Measurements from ENCODE around the gene CLDN1.

The CLDN1 gene

DNA sequence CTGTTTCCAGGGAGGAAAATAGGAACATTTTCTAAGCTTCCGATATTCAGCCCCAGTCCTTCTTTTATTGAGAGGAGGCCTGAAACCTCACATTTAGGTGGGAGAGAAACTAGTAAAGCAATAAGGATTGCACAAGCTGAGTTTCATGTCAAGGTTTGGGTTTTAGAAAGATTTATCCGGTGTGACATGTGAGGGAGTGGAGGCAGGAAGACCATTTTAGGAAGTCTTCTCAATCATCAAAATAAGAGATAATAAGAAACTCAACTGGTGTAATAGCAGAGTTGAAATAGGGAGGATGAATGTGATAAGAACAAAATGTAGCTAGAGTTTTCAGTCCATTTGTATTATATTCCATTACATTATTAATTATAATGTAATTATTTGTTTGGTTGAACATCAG is 38.0 kb upstream of the CLDN1 start:
- no CpG with 5 or more reads among the region's 2 CpGs for WGBS (ENCODE audit: extremely low coverage, insufficient coverage, insufficient read length)
- H2BK12ac ChIP-seq (ENCODE audit: low read length) = no peak overlapping the region
- no peak overlapping the region for H3K9ac ChIP-seq (ENCODE audit: low read length)
- no peaks in the 10 kb centered on the region for H3K4me1 ChIP-seq (ENCODE audit: control insufficient read depth in 1 of 2, insufficient read depth in 2 of 2, low read length in 2 of 2)
- no peaks in the 10 kb centered on the region for H3K36me3 ChIP-seq (ENCODE audit: control insufficient read depth in 1 of 2, insufficient read depth in 2 of 2, low read length in 2 of 2)
- no peak overlapping the region for H3K23ac ChIP-seq (ENCODE audit: low read length)
- no peak overlapping the region for H4K8ac ChIP-seq (ENCODE audit: low read depth, low read length)
- H3K79me1 ChIP-seq (ENCODE audit: low read length) = no peaks in the 10 kb centered on the region
- H2BK120ac ChIP-seq (ENCODE audit: insufficient read depth, low read length, poor library complexity) = no peak overlapping the region
- no peaks in the 10 kb centered on the region for H3K79me2 ChIP-seq (ENCODE audit: control insufficient read depth, insufficient read depth, low read length, poor library complexity)
- no peak overlapping the region for H3K4ac ChIP-seq (ENCODE audit: low read depth, low read length)
- H3K18ac ChIP-seq (ENCODE audit: low read length) = no peak overlapping the region
- no peak overlapping the region for H4K91ac ChIP-seq (ENCODE audit: low read depth, low read length)
- no peak overlapping the region for H3K4me3 ChIP-seq (ENCODE audit: low read depth, low read length)
- no peaks in the 10 kb centered on the region for H3K27me3 ChIP-seq (ENCODE audit: insufficient read depth, low read length)
- no peaks in the 10 kb centered on the region for H3K9me3 ChIP-seq (ENCODE audit: insufficient read depth, low read depth, low read length)
- no peak overlapping the region for H3K14ac ChIP-seq (ENCODE audit: low read length)
- no peak overlapping the region for H4K12ac ChIP-seq (ENCODE audit: low read depth, low read length)
- H3K4me2 ChIP-seq (ENCODE audit: low read length) = no peak overlapping the region
- no peak for DNase-seq
- no peak overlapping the region for H2AK5ac ChIP-seq (ENCODE audit: low read length)
- H3K27ac ChIP-seq (ENCODE audit: low read depth, low read length) = no peak overlapping the region
- no peak overlapping the region for H2BK5ac ChIP-seq (ENCODE audit: low read depth, low read length, poor library complexity)
- no peak overlapping the region for H2AFZ ChIP-seq (ENCODE audit: insufficient read depth, low read length, poor library complexity)

DNA sequence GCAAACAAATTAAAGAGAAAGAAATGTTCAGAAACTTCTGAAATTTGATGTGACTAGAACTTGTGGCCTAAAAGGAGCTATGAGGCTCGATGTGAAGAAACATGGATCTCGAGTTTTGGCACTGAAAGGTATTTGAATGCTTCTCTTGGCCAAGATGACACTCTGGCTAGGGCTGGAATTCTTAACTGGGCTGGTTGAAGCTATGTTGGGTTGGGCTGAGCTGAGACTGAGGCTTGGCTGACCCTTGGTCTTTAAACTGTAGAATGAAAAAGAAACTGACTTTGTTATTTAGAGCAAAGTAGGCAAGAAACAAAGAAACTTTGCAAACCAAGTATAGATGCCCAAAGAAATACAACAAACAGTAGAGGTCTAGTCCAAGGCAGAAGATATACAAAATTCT is 37.6 kb upstream of the CLDN1 start:
- no peaks in the 10 kb centered on the region for H3K79me2 ChIP-seq (ENCODE audit: control insufficient read depth, insufficient read depth, low read length, poor library complexity)
- no peak overlapping the region for H4K91ac ChIP-seq (ENCODE audit: low read depth, low read length)
- H4K8ac ChIP-seq (ENCODE audit: low read depth, low read length) = no peak overlapping the region
- H2BK5ac ChIP-seq (ENCODE audit: low read depth, low read length, poor library complexity) = no peak overlapping the region
- H3K4me3 ChIP-seq (ENCODE audit: low read depth, low read length) = no peak overlapping the region
- no peak overlapping the region for H3K14ac ChIP-seq (ENCODE audit: low read length)
- H2BK12ac ChIP-seq (ENCODE audit: low read length) = no peak overlapping the region
- no peaks in the 10 kb centered on the region for H3K4me1 ChIP-seq (ENCODE audit: control insufficient read depth in 1 of 2, insufficient read depth in 2 of 2, low read length in 2 of 2)
- WGBS (ENCODE audit: extremely low coverage, insufficient coverage, insufficient read length) = no CpG with 5 or more reads among the region's 2 CpGs
- no peak overlapping the region for H4K12ac ChIP-seq (ENCODE audit: low read depth, low read length)
- H3K27me3 ChIP-seq (ENCODE audit: insufficient read depth, low read length) = no peaks in the 10 kb centered on the region
- H2AFZ ChIP-seq (ENCODE audit: insufficient read depth, low read length, poor library complexity) = no peak overlapping the region
- no peak overlapping the region for H3K9ac ChIP-seq (ENCODE audit: low read length)
- no peaks in the 10 kb centered on the region for H3K79me1 ChIP-seq (ENCODE audit: low read length)
- H3K27ac ChIP-seq (ENCODE audit: low read depth, low read length) = no peak overlapping the region
- H2BK120ac ChIP-seq (ENCODE audit: insufficient read depth, low read length, poor library complexity) = no peak overlapping the region
- no peak overlapping the region for H2AK5ac ChIP-seq (ENCODE audit: low read length)
- H3K23ac ChIP-seq (ENCODE audit: low read length) = no peak overlapping the region
- no peak for DNase-seq
- no peak overlapping the region for H3K18ac ChIP-seq (ENCODE audit: low read length)
- H3K36me3 ChIP-seq (ENCODE audit: control insufficient read depth in 1 of 2, insufficient read depth in 2 of 2, low read length in 2 of 2) = no peaks in the 10 kb centered on the region
- H3K9me3 ChIP-seq (ENCODE audit: insufficient read depth, low read depth, low read length) = no peaks in the 10 kb centered on the region
- H3K4me2 ChIP-seq (ENCODE audit: low read length) = no peak overlapping the region
- no peak overlapping the region for H3K4ac ChIP-seq (ENCODE audit: low read depth, low read length)

DNA sequence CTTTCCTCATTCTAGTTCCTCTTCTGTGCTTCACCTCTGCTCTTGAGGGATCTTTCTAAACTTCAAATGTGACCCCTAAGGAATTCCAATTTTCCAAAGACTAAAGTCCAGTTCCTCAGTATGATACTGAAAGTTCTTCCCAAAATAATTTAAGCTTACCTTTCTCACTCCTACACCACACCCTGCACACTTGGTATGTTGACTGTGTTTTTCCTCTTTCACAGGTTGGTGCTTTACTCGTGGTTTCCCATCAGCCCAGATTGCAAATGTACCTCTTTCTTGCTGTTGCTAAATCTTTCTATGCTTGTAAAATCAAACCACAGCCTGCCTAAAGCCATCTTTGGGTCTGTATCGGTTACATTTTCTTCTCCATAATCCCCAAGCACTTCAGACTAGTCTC is 35.2 kb upstream of the CLDN1 start:
- Histone ChIP-seq H3K23ac (ENCODE audit: low read length) (no peak overlapping the region), H3K4ac (ENCODE audit: low read depth, low read length) (no peak overlapping the region), H3K79me1 (ENCODE audit: low read length) (no peaks in the 10 kb centered on the region), H2BK5ac (ENCODE audit: low read depth, low read length, poor library complexity) (no peak overlapping the region), H3K36me3 (ENCODE audit: control insufficient read depth in 1 of 2, insufficient read depth in 2 of 2, low read length in 2 of 2) (no peaks in the 10 kb centered on the region), H3K27ac (ENCODE audit: low read depth, low read length) (no peak overlapping the region), H4K91ac (ENCODE audit: low read depth, low read length) (no peak overlapping the region), H2BK12ac (ENCODE audit: low read length) (no peak overlapping the region), H4K8ac (ENCODE audit: low read depth, low read length) (no peak overlapping the region), H3K4me3 (ENCODE audit: low read depth, low read length) (no peak overlapping the region), H3K79me2 (ENCODE audit: control insufficient read depth, insufficient read depth, low read length, poor library complexity) (no peaks in the 10 kb centered on the region), H2AFZ (ENCODE audit: insufficient read depth, low read length, poor library complexity) (no peak overlapping the region), H3K4me2 (ENCODE audit: low read length) (no peak overlapping the region), H2AK5ac (ENCODE audit: low read length) (no peak overlapping the region), H3K18ac (ENCODE audit: low read length) (no peak overlapping the region), H3K9ac (ENCODE audit: low read length) (no peak overlapping the region), H3K4me1 (ENCODE audit: control insufficient read depth in 1 of 2, insufficient read depth in 2 of 2, low read length in 2 of 2) (no peaks in the 10 kb centered on the region), H3K27me3 (ENCODE audit: insufficient read depth, low read length) (no peaks in the 10 kb centered on the region), H2BK120ac (ENCODE audit: insufficient read depth, low read length, poor library complexity) (no peak overlapping the region), H3K9me3 (ENCODE audit: insufficient read depth, low read depth, low read length) (no peaks in the 10 kb centered on the region), H4K12ac (ENCODE audit: low read depth, low read length) (no peak overlapping the region), H3K14ac (ENCODE audit: low read length) (no peak overlapping the region)
- no peak for DNase-seq
- WGBS (ENCODE audit: extremely low coverage, insufficient coverage, insufficient read length) = no CpG with 5 or more reads among the region's 2 CpGs

DNA sequence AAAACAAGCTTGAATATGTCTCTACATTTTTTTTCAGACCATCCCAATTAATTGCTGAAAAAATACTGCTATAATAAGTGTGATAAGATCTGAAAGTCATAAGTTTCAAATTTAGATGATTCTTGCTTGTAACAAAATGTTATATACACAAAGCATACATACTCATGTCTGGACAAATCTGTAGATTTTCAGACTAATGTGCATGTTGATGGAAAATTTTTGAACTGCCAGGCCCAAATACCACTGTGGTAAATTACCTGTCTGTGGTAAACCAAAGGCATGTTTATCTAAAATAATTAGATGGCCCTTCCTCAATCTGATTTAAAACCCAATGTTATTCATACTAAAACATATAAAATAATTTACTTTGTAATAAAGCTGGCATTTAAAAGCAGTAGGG is 34.0 kb upstream of the CLDN1 start:
- H2BK120ac ChIP-seq (ENCODE audit: insufficient read depth, low read length, poor library complexity) = no peak overlapping the region
- no peak overlapping the region for H3K27ac ChIP-seq (ENCODE audit: low read depth, low read length)
- no peak overlapping the region for H4K12ac ChIP-seq (ENCODE audit: low read depth, low read length)
- H4K8ac ChIP-seq (ENCODE audit: low read depth, low read length) = no peak overlapping the region
- no peak overlapping the region for H3K23ac ChIP-seq (ENCODE audit: low read length)
- no peak overlapping the region for H2AFZ ChIP-seq (ENCODE audit: insufficient read depth, low read length, poor library complexity)
- H3K4me2 ChIP-seq (ENCODE audit: low read length) = no peak overlapping the region
- no peak overlapping the region for H3K4ac ChIP-seq (ENCODE audit: low read depth, low read length)
- H3K14ac ChIP-seq (ENCODE audit: low read length) = no peak overlapping the region
- no peaks in the 10 kb centered on the region for H3K27me3 ChIP-seq (ENCODE audit: insufficient read depth, low read length)
- no peaks in the 10 kb centered on the region for H3K4me1 ChIP-seq (ENCODE audit: control insufficient read depth in 1 of 2, insufficient read depth in 2 of 2, low read length in 2 of 2)
- H2BK12ac ChIP-seq (ENCODE audit: low read length) = no peak overlapping the region
- H3K79me2 ChIP-seq (ENCODE audit: control insufficient read depth, insufficient read depth, low read length, poor library complexity) = no peaks in the 10 kb centered on the region
- H3K36me3 ChIP-seq (ENCODE audit: control insufficient read depth in 1 of 2, insufficient read depth in 2 of 2, low read length in 2 of 2) = no peaks in the 10 kb centered on the region
- H3K79me1 ChIP-seq (ENCODE audit: low read length) = no peaks in the 10 kb centered on the region
- H3K9me3 ChIP-seq (ENCODE audit: insufficient read depth, low read depth, low read length) = no peaks in the 10 kb centered on the region
- H3K18ac ChIP-seq (ENCODE audit: low read length) = no peak overlapping the region
- no peak overlapping the region for H2AK5ac ChIP-seq (ENCODE audit: low read length)
- H3K9ac ChIP-seq (ENCODE audit: low read length) = no peak overlapping the region
- H3K4me3 ChIP-seq (ENCODE audit: low read depth, low read length) = no peak overlapping the region
- H2BK5ac ChIP-seq (ENCODE audit: low read depth, low read length, poor library complexity) = no peak overlapping the region
- H4K91ac ChIP-seq (ENCODE audit: low read depth, low read length) = no peak overlapping the region
- DNase-seq = no peak

All from trophoblast cell (in vitro differentiated cells and primary cell).